ENCODE measurements around the gene CAMSAP2.

Gene CAMSAP2

DNA sequence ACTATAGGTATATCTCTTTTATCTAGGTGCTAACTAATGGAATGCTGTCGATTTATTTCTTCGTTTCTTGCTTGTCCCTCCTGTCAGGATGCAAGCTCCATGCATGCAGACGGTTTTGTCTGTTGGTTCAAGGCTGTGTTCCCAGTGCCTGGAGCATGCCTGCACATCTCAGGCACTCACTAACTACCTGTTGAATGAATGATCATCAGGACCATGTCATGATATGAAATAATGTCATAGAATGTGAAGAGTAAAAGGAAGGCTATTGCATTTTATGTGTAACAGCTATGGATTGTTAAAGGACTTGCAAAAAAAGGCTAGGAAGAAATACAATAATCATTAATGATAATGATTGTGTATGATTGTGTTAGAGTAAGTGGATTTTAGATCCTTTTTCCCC lies 138.3 kb downstream of the CAMSAP2 start:
- no peak for TF ChIP-seq TCF12 (IDR thresholded peaks at IDR 0.05; ENCODE audit: low read depth)
- no peak for TF ChIP-seq TAF1 (IDR thresholded peaks at IDR 0.05; ENCODE audit: low read depth)
- no peak for TF ChIP-seq EGR1 (IDR thresholded peaks at IDR 0.05)
- TF ChIP-seq, protein P1, sequence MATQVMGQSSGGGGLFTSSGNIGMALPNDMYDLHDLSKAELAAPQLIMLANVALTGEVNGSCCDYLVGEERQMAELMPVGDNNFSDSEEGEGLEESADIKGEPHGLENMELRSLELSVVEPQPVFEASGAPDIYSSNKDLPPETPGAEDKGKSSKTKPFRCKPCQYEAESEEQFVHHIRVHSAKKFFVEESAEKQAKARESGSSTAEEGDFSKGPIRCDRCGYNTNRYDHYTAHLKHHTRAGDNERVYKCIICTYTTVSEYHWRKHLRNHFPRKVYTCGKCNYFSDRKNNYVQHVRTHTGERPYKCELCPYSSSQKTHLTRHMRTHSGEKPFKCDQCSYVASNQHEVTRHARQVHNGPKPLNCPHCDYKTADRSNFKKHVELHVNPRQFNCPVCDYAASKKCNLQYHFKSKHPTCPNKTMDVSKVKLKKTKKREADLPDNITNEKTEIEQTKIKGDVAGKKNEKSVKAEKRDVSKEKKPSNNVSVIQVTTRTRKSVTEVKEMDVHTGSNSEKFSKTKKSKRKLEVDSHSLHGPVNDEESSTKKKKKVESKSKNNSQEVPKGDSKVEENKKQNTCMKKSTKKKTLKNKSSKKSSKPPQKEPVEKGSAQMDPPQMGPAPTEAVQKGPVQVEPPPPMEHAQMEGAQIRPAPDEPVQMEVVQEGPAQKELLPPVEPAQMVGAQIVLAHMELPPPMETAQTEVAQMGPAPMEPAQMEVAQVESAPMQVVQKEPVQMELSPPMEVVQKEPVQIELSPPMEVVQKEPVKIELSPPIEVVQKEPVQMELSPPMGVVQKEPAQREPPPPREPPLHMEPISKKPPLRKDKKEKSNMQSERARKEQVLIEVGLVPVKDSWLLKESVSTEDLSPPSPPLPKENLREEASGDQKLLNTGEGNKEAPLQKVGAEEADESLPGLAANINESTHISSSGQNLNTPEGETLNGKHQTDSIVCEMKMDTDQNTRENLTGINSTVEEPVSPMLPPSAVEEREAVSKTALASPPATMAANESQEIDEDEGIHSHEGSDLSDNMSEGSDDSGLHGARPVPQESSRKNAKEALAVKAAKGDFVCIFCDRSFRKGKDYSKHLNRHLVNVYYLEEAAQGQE (IDR thresholded peaks at IDR 0.05; ENCODE audit: low read depth): no peak
- TF ChIP-seq, protein P2, sequence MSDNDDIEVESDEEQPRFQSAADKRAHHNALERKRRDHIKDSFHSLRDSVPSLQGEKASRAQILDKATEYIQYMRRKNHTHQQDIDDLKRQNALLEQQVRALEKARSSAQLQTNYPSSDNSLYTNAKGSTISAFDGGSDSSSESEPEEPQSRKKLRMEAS (IDR thresholded peaks at IDR 0.05): no peak
- no peak for TF ChIP-seq FOXM1 (IDR thresholded peaks at IDR 0.05; ENCODE audit: borderline replicate concordance, low read depth)
- no peak for TF ChIP-seq EP300 (IDR thresholded peaks at IDR 0.05; ENCODE audit: borderline replicate concordance)

DNA sequence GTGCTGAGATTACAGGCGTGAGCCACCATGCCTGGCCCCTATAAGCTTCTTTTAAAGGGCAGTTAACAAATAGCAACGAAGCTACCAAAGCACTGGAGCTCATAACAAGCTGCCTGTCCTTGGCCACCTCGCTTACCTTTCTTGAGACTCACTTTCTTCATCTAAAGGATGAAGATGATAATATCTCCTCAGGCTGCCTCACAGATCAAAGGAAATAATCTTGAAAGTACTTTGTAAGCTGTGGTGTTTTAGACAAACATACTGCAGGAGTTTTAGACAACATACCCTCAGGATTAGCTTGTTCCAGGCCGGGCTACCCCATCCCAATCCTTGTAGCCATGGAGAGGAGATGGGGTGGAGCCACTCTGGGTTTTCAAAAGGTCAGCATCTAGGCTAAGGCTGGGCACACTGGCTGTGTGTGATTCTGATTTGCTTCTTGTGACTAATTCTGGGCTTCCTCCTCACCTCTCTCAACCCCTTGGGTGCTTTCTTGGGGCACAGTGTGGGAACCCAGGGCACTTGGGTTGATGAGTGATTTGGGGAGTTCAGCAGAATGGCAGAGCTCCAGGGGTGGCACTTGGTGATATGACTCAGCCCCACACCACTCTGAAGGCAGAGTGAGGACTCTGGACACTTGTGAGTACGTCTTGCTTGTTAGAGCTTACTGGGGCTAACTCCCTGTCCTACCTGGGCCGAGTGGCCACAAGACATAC lies 139.3 kb downstream of the CAMSAP2 start:
- no peak for TF ChIP-seq ZBTB7A (IDR thresholded peaks at IDR 0.05; ENCODE audit: low read depth)
- TF ChIP-seq TCF12 (IDR thresholded peaks at IDR 0.05; ENCODE audit: low read depth): no peak
- TF ChIP-seq EP300 (IDR thresholded peaks at IDR 0.05; ENCODE audit: borderline replicate concordance): no peak
- no peak for TF ChIP-seq FOXM1 (IDR thresholded peaks at IDR 0.05; ENCODE audit: borderline replicate concordance, low read depth)
- TF ChIP-seq NFIC (IDR thresholded peaks at IDR 0.05): no peak
- TF ChIP-seq, protein P2 (IDR thresholded peaks at IDR 0.05): no peak
- TF ChIP-seq, protein P3, sequence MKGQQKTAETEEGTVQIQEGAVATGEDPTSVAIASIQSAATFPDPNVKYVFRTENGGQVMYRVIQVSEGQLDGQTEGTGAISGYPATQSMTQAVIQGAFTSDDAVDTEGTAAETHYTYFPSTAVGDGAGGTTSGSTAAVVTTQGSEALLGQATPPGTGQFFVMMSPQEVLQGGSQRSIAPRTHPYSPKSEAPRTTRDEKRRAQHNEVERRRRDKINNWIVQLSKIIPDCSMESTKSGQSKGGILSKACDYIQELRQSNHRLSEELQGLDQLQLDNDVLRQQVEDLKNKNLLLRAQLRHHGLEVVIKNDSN (IDR thresholded peaks at IDR 0.05): no peak
- no peak for TF ChIP-seq EGR1 (IDR thresholded peaks at IDR 0.05)
- TF ChIP-seq, protein P1 (IDR thresholded peaks at IDR 0.05; ENCODE audit: low read depth): no peak
- TF ChIP-seq TAF1 (IDR thresholded peaks at IDR 0.05; ENCODE audit: low read depth): no peak
- TF ChIP-seq YY1 (IDR thresholded peaks at IDR 0.05; ENCODE audit: low read depth): no peak
- no peak for TF ChIP-seq TEAD4 (IDR thresholded peaks at IDR 0.05)
- TF ChIP-seq CREB1 (IDR thresholded peaks at IDR 0.05; ENCODE audit: low read depth): no peak
- no peak for TF ChIP-seq CEBPB (IDR thresholded peaks at IDR 0.05)
- no peak for TF ChIP-seq RAD21 (IDR thresholded peaks at IDR 0.05; ENCODE audit: low read depth)

DNA sequence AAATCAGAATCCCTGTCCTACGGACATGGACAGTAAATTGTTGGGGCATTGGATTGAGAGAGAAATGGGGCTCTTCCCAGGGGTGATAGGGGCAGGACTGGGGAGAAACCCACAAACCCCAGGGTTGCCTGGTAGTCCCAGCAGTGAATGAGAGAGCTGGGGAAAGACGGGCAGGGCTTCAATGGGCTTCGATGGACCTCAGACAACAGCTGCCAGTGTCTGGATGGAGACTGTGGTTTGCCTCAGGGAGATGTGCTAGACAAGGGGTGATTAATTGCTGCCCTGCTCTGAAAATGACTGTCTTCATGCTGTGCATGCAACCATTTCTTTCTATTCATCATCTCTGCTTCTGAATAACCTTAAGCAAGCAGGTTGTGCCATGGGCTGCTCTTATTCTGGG lies 141.5 kb downstream of the CAMSAP2 start:
- TF ChIP-seq CREB1 (IDR thresholded peaks at IDR 0.05; ENCODE audit: low read depth) (no peak), TAF1 (IDR thresholded peaks at IDR 0.05; ENCODE audit: low read depth) (no peak), YY1 (IDR thresholded peaks at IDR 0.05; ENCODE audit: low read depth) (no peak), FOXM1 (IDR thresholded peaks at IDR 0.05; ENCODE audit: borderline replicate concordance, low read depth) (no peak)
- TF ChIP-seq, protein P3 (IDR thresholded peaks at IDR 0.05): no peak
- TF ChIP-seq, protein P2 (IDR thresholded peaks at IDR 0.05): no peak
- TF ChIP-seq, protein P1 (IDR thresholded peaks at IDR 0.05; ENCODE audit: low read depth): no peak

DNA sequence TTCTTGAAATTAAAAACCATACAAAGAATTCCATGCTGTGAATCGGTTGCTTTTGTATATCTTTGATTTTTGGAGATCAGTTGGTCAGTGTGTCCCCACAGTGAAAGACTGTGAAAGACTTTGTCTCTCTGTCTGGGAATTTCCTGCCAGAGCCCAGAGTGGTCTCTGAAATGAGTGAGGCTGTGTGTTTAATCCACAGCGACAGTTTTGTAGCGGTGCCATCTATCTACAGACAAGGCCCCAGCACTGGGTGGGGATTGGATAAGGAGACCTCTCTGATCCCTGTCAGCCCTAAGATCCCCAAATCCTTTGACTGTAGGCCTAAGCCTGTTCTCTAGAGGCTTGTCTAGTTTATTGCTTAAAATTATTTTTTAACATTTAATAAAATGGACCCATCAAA lies 144.4 kb downstream of the CAMSAP2 start:
- no peak for TF ChIP-seq TEAD4 (IDR thresholded peaks at IDR 0.05)
- no peak for TF ChIP-seq FOXM1 (IDR thresholded peaks at IDR 0.05; ENCODE audit: borderline replicate concordance, low read depth)
- TF ChIP-seq, protein P1 (IDR thresholded peaks at IDR 0.05; ENCODE audit: low read depth): no peak
- TF ChIP-seq, protein P3 (IDR thresholded peaks at IDR 0.05): no peak
- no peak for TF ChIP-seq EGR1 (IDR thresholded peaks at IDR 0.05)
- TF ChIP-seq CREB1 (IDR thresholded peaks at IDR 0.05; ENCODE audit: low read depth): no peak
- TF ChIP-seq EP300 (IDR thresholded peaks at IDR 0.05; ENCODE audit: borderline replicate concordance): no peak
- no peak for TF ChIP-seq TAF1 (IDR thresholded peaks at IDR 0.05; ENCODE audit: low read depth)
- no peak for TF ChIP-seq RAD21 (IDR thresholded peaks at IDR 0.05; ENCODE audit: low read depth)
- no peak for TF ChIP-seq NFIC (IDR thresholded peaks at IDR 0.05)
- TF ChIP-seq, protein P2 (IDR thresholded peaks at IDR 0.05): no peak
- no peak for TF ChIP-seq YY1 (IDR thresholded peaks at IDR 0.05; ENCODE audit: low read depth)
- TF ChIP-seq TCF12 (IDR thresholded peaks at IDR 0.05; ENCODE audit: low read depth): no peak

Measured in Ishikawa (cell line).